Activated CD4-positive, alpha-beta T cell treated with anti-CD3 and anti-CD28 coated beads, Interleukin-10, Interleukin-2, amounts not matched to agents 100 ng/mL and 50 ng/mL, durations not matched to agents 16 hours and 8 hours (primary cell): ENCODE measurements around the gene CPSF4L.

ENCODE experiments used
- DNase-seq: peaks from one replicate; pipeline ENCODE4 v3.0.0-alpha.2; 2020

CPSF4L gene

DNA sequence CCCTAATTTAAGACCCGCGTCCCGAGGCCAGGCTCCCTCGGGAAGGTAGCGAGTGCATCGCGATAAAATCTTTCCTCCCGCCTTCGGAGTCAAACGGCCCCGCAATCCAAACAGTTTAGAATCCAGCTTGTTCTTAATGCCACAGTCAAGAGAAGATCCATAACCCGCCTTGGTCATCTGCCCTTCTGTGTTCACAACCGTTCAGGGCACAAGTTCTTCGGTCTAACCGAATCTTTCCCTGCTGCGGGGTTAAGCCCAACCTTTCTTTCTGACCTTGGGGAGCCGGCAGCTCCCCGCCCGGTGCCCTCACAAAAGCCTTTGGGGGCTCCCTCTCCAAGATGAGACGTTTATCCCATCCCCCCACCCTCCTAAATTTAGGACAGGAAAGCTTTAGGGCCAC lies 30.3 kb downstream of the CPSF4L start:
- no peak for DNase-seq

DNA sequence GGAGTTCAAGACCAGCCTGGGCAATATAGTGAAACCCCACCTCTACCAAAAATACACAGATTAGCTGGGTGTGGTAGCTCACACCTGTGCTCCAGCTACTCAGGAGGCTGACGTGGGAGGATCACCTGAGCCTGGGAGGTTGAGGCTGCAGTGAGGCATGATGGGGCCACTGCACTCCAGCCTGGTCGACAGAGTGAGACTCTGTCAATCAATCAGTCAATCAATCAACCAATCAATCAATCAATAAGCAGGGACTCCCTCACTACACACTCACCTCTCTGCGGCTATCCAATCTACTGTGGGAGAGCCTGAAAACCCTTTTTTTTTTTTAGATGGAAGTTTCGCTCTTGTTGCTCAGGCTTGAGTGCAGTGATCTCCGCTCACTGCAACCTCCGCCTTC lies 31.6 kb downstream of the CPSF4L start:
- DNase-seq: no peak

DNA sequence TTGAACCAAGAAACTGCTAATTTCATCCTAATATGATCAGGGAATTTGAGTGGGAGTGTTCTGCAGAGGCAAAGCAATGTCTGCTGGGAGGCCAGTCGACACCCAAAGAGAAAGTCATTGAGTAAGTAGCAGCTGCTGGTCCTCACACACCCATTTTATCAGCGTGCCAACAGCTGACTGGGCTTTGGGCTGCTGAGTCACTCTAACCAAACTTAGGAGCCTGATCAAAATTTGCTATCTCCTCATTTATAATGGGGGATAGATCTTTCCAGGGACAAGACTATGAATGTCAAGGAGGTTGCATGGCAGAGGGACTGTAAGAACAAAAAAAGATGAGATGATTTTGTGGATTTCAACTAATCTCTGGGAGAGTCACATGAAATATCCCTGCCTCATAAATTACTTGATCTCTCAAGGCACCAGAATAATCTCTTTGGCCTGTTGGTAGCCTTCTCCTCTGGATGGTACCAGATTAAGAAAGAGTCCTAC lies 32.9 kb downstream of the CPSF4L start:
- DNase-seq: peak; percentile 75

DNA sequence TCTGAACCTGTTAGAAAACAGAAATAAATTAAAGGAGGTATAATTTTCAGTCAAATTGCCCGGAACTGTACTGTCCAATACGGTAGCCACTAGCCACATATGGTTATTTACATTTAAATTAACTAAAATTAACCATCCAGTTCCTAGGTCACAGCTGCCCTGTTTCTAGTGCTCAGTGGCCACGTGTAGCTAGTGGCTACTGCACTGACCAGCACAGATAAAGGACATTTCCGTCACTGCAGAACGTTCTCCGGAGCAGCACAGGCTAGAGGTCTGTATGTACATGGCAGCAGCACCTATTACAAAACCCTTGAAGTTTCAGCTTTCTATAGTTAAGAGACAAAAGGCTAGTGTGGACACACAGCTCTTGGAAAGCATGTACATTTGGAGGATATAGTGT lies 33.7 kb downstream of the CPSF4L start:
- DNase-seq: no peak

DNA sequence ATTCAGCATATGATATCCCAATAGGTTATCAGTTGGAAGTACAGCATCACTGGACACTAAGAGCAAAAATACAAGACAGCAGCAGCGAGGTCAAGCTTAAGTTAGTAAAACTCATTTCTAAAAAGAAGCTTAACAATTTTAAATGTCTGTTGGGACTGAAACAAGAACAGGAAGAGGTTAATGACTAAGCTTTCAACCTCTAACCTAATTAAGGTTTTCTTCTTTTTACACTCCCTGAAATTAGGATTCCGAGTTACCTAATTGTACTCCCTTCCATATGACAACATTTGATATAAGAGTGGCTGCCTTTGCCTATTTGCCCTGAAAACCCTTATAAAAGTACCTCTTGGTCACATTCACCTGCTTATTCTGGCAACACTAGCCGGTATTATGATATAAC lies 34.3 kb downstream of the CPSF4L start:
- peak; percentile 60 for DNase-seq

DNA sequence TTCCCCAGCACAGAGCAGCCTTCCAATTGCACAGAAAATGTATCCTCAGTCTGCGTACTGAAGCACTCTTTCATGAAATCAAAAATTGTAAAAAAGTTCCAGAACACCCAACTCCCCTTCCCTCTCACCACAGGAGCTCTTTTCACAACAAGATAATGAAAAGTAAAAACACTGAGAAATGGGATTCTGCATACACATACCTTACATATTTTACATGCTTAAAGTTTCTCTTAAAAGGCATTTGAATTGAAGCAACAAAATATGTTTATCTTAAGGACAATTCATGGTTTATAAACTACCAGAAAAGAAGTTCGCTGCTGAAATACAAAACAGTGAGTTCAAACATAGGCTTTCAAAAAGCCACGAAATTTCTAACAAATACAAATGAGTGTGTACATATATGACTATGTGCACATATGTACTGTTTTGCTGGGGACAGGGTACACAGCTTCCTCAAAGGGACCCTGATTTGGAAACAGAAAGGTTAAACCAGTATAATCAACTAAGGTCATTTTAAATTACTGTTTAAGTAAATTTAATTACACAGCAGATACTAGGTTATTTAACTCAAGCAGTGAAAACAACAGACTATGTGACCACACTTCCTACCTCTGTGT lies 35.0 kb downstream of the CPSF4L start:
- DNase-seq: peak; percentile 47

DNA sequence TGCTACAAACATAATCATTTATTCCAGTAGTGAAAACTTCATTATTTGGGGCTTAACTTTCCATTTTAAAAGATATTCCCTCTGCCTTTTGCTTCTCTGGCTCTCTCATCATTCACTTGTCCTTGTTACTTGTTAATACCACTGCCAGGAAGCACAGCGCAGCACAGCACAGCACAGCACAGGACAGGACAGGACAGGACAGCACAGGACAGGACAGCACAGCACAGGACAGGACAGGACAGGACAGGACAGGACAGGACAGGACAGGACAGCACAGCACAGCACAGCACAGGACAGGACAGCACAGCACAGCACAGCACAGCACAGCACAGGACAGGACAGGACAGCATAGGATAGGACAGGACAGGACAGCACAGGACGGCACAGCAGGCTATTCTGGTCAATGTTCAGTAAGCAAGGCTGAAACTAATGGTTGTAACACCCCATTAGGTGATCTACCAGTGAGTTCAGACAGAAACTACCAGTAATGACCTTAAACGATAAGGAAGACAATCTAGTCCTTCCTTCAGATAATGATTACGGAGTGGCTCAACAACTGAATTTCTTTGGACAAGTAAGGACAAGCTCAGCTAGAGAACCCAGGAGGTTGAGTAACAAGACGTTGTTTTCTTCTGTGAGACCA lies 36.9 kb downstream of the CPSF4L start:
- DNase-seq: no peak

DNA sequence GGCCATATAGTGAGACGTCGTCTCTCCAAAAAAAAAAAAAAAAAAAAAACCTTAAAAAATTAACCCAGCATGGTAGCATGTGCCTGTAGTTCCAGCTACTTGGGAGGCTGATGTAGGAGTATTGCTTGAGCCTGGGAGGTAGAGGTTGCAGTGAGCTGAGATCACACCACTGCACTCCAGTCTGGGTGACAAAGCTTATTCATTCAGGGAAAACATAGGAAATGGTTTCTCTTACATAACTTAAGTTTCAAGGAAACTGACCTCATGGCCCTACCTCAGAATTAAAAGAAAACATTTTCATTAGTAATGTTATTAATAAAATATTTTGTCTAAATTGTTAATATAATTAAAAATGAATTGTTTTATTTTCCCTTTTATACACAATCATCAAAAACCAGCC lies 37.4 kb downstream of the CPSF4L start:
- peak; percentile 41 for DNase-seq

DNA sequence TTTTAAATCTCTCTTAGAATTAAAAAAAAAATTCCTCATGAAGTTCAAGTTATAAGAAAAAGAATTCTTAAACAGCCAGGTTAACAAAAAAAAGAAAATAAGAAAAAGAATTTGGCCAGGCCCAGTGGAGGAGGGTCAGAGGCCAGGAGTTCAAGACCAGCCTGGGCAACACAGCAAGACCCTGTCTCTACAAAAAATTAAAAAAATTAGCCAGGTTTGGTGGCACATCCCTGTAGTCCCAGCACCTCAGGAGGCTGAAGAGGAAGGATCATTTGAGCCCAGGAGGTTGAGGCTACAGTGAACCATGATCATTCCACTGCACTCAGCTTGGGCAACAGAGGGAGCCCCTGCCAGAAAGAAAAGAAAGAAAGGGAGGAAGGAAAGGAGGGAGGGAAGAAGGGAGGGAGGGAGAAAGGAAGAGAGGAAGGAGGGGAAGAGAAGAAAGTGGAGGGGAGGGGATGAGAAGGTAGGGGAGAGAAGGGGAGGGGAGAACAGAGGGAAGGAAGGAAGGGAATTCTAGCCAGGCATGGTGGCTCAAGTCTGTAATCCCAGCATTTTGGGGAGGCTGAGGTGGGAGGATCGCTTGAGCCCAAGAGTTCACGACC lies 38.0 kb downstream of the CPSF4L start:
- DNase-seq: no peak

DNA sequence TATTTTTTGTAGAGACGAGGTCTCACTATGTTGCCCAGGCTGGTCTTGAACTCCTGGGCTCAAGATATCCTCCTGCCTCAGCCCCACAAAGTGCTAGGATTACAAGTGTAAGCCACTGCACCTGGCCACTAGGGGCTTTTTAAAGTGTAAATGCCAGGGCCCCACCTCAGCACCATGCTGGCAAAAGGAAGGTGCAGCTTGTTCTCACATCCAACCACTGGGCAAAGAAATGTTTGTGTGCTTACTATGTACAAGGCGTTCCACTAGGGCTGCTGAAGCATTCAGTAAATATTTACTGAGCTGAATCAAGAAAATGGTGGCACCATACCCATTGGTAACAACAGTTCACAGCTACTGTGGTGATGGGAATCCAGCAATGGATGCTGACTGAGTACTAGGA lies 46.2 kb downstream of the CPSF4L start:
- no peak for DNase-seq

DNA sequence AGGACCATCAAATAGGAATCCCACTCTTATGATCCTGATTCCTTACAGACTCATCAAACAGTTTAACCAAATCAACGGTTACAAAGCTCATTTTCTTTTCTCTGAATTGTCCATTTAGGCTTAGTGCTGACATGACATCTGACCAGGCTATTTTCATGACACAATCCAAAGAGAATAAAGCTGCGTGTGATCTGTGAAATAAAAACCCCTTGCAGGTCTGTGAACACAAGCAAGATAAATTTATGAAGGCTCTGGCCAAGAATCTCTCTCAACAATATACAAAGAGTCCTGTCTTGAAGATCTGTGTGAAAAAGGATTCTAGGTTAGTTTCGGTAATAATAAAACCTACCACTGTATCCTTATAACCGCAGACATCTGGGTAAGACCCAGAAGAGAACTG lies 46.8 kb downstream of the CPSF4L start:
- DNase-seq: no peak

DNA sequence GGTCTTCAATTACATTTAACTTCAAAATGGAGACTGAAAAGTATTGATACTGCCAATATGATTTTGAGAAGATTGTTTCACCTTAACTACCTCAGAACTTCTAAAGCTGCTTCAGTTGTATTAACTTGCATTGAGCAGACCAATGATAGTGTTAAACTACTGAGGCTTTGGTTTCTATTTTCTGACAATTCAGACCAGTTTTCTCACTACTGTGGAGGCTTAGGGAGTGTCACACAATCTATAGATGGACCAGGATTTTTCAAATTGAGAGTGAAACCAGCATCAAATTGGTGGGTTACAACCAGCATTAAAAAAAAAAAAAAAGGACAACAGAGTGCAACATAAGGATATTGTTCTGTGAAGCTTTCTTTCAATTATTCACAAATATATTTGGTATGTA lies 47.7 kb downstream of the CPSF4L start:
- no peak for DNase-seq

DNA sequence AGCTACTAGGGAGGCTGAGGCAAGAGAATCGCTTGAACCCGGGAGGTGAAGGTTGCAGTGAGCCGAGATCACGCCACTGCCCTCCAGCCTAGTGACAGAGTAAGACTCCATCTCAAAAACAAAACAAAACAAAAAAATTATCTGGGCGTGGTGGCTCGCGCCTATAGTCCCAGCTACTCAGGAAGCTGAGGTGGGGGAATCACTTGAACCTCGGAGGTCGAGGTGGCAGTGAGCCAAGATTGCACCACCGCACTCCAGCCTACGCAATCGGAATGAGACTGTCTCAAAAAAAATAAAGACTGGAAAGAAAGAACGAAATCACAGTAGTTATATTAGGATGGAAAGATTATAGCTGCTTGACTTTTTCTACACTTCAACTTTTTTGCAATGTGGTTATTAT lies 49.9 kb downstream of the CPSF4L start:
- DNase-seq: peak; percentile 43

DNA sequence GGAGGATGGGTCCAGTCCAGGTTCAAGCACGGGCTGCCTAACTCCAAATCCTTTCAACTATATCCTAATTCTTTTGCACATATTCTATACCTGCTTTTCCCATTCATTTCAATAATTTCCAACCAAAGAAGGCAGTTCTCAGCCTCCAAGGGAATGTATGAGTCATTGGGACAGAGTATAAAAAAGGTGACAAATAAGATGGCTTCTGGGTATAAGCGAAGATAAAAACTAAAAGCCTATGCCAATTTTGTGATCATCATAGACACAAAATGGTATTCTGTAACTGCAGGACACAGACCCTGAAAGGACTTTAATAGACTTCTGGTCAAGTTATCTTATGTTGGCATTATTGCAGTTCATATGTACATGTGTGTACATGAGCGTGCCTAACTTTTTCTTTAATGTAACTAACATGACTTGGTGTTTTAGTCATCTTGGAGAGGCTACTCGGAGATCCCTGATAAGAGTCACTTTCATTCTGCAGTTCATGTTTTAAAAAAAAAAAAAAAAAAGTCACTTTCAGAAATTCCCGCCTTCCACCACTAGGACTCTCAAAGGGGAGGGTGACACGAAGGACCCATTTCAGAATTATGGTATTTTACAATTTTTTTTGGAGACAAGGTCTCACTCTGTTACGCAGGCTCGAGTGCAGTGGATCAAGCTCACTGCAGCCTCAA lies 51.5 kb downstream of the CPSF4L start:
- DNase-seq: no peak

DNA sequence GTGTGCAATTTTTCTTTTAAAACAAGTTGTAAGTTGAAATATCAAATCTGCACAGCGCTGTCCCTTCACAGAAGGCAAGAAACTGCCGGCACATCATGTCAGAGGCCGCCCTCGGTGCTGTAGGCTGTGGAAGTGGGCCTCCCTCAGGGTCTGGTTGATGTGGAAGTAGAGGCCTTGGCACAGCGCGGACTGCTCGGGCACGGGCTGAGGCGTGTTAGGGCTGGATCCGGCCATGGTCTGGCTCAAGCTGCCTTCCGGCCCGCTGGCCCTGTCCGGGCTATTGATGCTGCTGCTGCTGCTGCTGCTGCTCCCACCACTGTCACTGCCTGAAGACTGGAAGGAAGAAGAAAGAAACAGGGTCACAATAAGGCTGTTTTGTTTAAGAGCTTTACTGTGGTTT lies 52.2 kb downstream of the CPSF4L start:
- no peak for DNase-seq

DNA sequence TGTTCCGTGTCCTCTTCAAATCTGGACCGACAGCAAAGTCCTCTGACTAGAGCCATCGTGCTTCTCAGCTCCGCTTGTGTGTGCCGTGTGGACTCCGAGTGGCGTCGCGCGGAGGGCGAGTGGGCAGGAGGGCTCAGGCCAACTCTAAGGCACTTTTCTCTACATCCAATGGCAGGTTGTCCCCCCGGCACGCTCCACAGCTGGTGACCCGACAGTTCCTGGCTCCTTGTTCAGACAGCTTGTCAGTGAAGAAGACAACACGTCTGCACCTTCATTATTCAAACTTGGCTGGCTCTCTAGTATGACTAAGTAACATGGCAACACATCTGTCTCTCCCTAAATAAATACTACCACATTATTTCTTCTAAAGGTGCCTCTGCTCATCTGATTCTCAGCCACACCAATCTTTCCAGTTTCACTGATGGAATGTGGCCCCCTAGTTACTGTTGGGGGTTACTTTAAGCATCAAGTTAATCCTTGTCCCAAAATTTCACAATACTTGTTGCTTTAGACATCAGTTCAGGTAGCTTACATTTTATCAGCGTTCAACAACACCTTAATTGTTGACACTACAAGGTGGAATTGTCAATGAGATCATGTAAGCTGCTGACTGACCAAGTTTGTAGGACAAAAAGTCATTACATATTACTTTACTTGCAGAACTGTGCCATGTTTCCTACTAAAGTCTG lies 53.4 kb downstream of the CPSF4L start:
- no peak for DNase-seq

DNA sequence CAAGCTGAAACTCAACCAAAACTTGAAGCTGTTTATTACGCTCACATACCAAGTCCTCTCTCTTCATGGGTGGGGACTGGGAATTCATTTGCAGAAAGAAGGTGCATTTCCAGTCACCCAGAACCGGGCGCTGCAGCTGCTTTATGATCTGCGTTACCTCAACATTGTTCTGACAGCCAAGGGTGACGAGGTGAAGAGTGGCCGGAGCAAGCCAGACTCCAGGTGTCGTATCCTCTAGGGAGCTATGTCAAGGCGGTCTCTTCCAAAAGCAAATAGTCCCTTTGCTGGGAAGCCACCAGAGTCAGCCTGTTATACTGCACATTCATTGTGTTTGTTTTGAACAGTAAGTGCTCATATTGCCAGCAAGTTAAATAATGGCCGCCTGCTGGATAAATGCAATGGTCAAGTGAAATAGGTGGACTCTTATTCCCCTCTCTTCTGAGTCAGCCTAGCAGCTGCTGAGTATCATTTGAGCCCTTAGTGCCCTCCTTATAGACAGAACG lies 56.2 kb downstream of the CPSF4L start:
- DNase-seq: no peak

DNA sequence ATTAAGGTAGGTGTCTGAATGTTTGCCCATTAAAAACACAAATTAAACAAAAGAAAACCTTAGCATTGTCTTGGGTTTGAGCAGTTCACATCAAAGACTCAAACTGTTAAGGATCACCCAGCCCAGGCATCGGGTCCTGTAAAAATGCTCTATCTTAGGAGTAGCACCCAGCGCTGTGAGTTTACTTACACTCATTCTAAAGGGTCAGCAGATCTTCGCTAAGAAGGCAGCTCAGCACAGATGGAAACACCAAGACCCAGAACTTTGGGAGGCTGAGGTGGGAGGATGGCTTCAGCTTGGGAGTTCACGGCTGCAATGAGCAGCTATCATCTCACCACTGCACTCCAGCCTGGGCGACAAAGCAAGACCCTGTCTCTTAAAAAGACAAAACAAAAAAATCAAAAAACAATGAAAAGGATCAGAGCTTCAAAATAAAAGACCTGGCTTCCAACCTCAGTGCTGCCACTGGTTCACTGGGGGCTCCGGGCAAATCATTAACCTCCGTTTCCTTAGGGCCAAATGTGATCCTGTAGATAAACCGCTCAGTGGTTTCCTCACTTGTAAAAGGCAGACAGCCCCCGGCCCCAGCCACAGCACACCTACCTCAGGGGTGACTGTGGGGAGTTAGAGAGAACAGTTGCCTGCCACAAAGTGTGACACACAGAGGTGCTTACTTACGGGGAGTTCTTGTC lies 57.7 kb downstream of the CPSF4L start:
- no peak for DNase-seq

DNA sequence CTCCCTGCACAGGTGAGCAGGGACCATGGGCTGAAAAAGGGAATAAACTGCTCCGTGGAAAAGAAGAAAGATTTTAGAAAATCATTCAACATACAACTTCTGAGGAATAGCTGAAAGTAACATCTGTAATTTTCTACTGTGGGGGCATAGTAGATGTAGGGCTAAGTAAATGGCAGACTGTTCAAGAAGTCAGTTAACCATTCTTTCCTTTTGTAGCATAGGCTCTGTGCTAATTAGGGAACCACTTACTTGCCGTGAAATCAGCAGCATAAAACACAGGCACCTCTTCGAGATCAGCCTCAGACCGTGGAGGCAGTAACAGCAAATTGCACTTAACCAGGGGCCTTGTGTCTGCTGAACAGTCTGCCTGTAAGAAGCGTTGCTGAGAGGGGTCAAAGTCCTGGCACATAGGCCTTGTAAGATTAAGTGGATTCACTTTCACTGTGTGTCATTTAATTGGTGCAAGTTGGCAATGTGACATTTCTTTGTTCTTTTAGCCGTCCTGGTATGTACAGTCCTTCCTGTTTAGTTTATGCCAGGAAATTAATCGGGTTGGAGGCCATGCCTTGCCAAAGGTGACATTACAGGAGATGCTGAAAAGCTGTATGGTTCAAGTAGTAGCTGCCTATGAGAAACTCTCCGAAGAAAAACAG lies 58.4 kb downstream of the CPSF4L start:
- DNase-seq: peak; percentile 10

DNA sequence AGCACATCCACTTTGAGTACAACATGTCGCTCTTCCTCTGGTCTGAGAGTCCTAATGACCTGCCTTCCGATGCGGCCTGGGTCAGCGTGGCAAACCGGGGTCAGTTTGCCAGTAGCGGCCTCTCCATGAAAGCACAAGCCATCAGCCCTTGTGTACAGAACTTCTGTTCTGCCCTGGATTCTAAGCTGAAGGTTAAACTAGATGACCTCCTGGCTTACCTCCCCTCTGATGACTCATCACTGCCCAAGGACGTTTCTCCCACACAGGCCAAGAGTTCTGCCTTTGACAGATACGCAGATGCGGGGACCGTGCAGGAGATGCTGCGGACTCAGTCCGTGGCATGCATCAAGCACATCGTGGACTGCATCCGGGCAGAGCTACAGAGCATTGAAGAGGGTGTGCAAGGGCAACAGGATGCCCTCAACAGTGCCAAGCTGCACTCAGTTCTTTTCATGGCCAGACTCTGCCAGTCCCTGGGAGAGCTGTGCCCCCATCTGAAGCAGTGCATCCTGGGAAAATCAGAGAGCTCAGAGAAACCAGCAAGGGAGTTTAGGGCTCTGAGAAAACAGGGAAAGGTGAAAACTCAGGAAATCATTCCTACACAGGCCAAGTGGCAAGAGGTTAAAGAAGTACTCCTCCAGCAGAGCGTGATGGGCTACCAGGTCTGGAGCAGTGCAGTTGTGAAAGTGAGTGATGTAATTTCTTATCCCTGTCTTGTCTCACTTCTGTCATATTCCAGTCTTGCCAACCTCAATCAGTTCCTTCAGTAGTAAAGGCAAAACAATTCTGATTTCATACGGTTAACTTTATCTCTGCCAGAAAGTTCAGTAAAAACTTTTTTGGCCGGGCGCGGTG lies 60.2 kb downstream of the CPSF4L start:
- no peak for DNase-seq

DNA sequence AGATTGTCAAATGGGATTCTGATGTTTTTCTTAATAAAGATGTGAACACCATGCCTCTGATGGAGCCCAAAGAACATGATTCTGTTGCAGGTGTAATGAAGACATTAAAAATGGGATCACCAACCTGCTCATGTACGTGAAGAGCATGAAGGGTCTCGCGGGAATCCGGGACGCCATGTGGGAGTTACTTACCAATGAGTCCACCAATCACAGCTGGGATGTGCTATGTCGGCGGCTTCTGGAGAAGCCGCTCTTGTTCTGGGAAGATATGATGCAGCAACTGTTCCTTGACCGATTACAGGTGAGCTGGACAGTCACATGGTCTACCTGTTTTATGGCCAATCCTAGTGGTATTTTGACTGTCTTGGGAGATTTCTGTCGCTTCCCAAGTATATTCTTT lies 61.2 kb downstream of the CPSF4L start:
- no peak for DNase-seq
